ENCODE results near the gene MMP17.

MMP17 gene

DNA sequence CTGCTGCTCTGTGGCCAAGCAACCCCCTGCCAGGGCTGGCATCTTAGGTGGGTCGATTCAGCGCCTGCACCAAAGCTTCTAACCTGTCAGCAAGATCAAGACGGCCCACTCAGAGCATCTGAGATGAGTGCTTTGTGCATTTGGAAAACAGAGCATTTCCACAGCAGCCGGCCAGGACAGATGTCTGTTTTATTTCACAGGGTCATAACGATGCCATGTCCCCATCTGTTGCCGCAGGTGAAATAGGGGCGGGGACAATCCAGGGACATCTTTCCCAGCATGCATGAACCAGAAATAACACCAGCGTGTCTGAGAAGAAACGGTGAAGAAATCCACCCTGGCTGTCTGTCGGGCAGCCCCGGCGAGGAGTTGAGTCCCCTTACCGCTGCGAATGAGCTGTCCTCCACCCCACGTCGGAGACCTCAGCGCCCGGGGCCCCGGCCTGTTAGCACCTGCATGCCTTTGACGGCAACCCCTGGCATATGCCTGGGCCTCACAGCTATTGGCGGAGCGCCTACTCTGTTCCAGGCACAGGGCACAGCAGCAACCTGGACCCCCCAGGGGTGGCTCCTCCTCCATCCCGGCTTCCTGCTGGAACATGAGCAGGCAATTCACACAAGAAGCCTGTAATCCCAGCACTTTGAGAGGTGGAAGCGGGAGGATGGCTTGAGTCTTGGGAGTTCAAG lies 35.7 kb downstream of the MMP17 start:
- Histone ChIP-seq H3K4me3 (ENCODE audit: low read depth in 1 of 2, low read length in 2 of 2) (no peak overlapping the region), H3K36me3 (ENCODE audit: control insufficient read depth in 1 of 2, insufficient read depth in 2 of 2, low read length in 2 of 2) (no peaks in the 10 kb centered on the region), H3K9me3 (ENCODE audit: control insufficient read depth in 1 of 2, low read length in 2 of 2) (no peaks in the 10 kb centered on the region), H3K27ac (ENCODE audit: low read depth, low read length) (no peak overlapping the region), H3K9ac (ENCODE audit: low read depth in 1 of 2, low read length in 2 of 2) (no peak overlapping the region), H3K27me3 (ENCODE audit: control insufficient read depth in 1 of 2, insufficient read depth in 2 of 2, low read length in 2 of 2) (no peaks in the 10 kb centered on the region), H3K4me1 (ENCODE audit: control insufficient read depth in 1 of 2, insufficient read depth in 2 of 2, low read length in 2 of 2) (peaks cover 0 to 4% of the 10 kb centered on the region in 2 donors)

DNA sequence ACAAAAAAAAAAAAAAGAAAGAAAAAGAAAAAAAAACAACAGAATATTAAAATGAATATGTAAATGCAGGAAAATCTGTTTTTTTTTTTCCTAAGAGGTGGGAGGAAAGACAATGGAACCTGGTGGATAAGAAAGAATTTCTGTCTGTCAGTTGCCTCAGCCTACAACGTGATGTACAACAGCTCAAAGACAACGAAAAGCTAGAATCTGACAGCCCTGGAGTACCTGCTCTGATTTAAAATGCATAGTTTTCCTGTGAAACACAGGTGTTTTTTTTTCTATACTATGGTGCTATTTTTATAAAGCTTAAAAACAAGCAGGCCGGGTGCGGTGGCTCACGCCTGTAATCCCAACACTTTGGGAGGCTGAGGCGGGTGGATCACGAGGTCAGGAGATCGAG lies 36.3 kb downstream of the MMP17 start:
- no peaks in the 10 kb centered on the region for H3K9me3 ChIP-seq (ENCODE audit: control insufficient read depth in 1 of 2, low read length in 2 of 2)
- H3K4me3 ChIP-seq (ENCODE audit: low read depth in 1 of 2, low read length in 2 of 2): no peak overlapping the region
- no peaks in the 10 kb centered on the region for H3K27me3 ChIP-seq (ENCODE audit: control insufficient read depth in 1 of 2, insufficient read depth in 2 of 2, low read length in 2 of 2)
- peaks cover 0 to 4% of the 10 kb centered on the region in 2 donors for H3K4me1 ChIP-seq (ENCODE audit: control insufficient read depth in 1 of 2, insufficient read depth in 2 of 2, low read length in 2 of 2)
- H3K27ac ChIP-seq (ENCODE audit: low read depth, low read length): no peak overlapping the region
- H3K36me3 ChIP-seq (ENCODE audit: control insufficient read depth in 1 of 2, insufficient read depth in 2 of 2, low read length in 2 of 2): no peaks in the 10 kb centered on the region
- H3K9ac ChIP-seq (ENCODE audit: low read depth in 1 of 2, low read length in 2 of 2): no peak overlapping the region

DNA sequence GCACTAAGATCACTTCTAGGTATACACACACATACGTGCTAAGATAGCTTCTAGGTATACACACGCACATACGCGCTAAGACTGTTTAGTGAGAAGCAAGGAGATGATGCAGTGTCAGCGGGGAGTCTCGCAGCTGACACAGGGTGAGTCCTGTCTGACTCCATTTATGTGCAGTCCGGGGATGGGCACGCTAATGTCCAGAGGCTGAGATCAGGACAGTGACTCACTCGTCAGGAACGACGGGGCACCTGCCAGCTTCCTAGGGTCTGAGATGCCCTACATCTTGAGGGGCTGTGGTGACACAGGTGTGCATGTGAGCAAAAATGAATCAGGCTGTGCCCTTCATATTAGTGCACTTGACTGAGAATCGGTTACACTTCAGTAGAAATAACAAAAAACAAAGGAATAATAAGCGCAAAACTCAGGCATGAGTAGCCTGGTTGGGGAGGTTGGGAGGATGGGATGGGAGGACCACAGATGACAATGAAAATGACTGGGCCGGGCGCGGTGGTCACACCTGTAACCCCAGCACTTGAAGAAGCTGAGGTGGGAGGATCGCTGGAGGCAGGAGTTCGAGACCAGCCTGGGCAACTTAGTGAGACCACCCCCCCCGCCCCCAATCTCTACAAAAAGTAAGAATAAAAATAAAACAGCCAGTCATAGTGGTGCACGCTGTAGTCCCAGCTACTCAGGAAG lies 37.1 kb downstream of the MMP17 start:
- no peaks in the 10 kb centered on the region for H3K36me3 ChIP-seq (ENCODE audit: control insufficient read depth in 1 of 2, insufficient read depth in 2 of 2, low read length in 2 of 2)
- H3K4me1 ChIP-seq (ENCODE audit: control insufficient read depth in 1 of 2, insufficient read depth in 2 of 2, low read length in 2 of 2): peaks cover 0 to 4% of the 10 kb centered on the region in 2 donors
- H3K9ac ChIP-seq (ENCODE audit: low read depth in 1 of 2, low read length in 2 of 2): no peak overlapping the region
- H3K4me3 ChIP-seq (ENCODE audit: low read depth in 1 of 2, low read length in 2 of 2): no peak overlapping the region
- no peak overlapping the region for H3K27ac ChIP-seq (ENCODE audit: low read depth, low read length)
- H3K9me3 ChIP-seq (ENCODE audit: control insufficient read depth in 1 of 2, low read length in 2 of 2): no peaks in the 10 kb centered on the region
- H3K27me3 ChIP-seq (ENCODE audit: control insufficient read depth in 1 of 2, insufficient read depth in 2 of 2, low read length in 2 of 2): no peaks in the 10 kb centered on the region

- no peak overlapping the region for H3K9ac ChIP-seq (ENCODE audit: low read depth in 1 of 2, low read length in 2 of 2)
- H3K27me3 ChIP-seq (ENCODE audit: control insufficient read depth in 1 of 2, insufficient read depth in 2 of 2, low read length in 2 of 2): no peaks in the 10 kb centered on the region
- H3K9me3 ChIP-seq (ENCODE audit: control insufficient read depth in 1 of 2, low read length in 2 of 2): no peaks in the 10 kb centered on the region
- H3K4me1 ChIP-seq (ENCODE audit: control insufficient read depth in 1 of 2, insufficient read depth in 2 of 2, low read length in 2 of 2): no peaks in the 10 kb centered on the region
- no peak overlapping the region for H3K27ac ChIP-seq (ENCODE audit: low read depth, low read length)
- no peaks in the 10 kb centered on the region for H3K36me3 ChIP-seq (ENCODE audit: control insufficient read depth in 1 of 2, insufficient read depth in 2 of 2, low read length in 2 of 2)
- no peak overlapping the region for H3K4me3 ChIP-seq (ENCODE audit: low read depth in 1 of 2, low read length in 2 of 2)
Measured at GRCh38 chr12:131867471-131867870, 39.3 kb downstream of the MMP17 start.

DNA sequence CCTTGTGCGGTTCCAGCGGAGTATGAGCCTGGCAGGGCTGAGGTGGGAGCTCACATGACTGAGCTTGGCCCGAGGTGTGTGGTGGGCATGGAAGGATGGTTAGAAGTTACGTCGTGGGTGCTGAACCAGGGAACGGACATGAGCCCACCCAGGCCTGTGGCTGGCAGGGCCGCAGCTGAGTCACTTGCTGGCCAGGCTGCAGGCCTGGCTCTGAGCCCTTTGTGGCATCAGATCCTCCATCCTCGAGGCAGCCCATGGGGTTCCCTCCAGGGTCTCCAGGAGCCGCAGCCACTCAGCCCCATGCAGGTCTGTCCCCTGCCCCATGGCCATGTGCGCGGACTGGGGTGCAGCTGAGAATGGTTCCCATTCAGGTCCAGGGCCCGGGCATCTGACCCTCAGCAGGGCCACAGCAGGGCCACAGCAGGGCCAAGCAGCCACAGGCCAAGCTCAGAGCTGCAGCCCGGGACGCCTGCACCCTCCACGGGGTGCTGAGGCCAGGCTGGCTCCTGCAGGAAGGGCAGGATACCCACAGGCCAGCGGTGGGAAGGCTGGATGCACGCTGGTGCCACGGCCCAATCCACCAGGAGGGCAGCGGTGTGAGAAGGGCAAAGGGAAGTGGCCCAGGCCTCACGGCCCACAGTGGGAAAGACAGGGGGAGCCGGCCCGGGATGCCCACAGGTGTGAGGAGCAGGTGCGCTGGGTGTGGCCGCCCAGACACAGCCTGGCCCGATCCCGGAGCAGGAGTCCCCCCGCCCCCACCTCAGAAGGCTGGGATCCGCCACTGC lies 39.9 kb downstream of the MMP17 start:
- Histone ChIP-seq H3K9me3 (ENCODE audit: control insufficient read depth in 1 of 2, low read length in 2 of 2) (no peaks in the 10 kb centered on the region), H3K4me3 (ENCODE audit: low read depth in 1 of 2, low read length in 2 of 2) (no peak overlapping the region), H3K4me1 (ENCODE audit: control insufficient read depth in 1 of 2, insufficient read depth in 2 of 2, low read length in 2 of 2) (no peaks in the 10 kb centered on the region), H3K27me3 (ENCODE audit: control insufficient read depth in 1 of 2, insufficient read depth in 2 of 2, low read length in 2 of 2) (no peaks in the 10 kb centered on the region), H3K27ac (ENCODE audit: low read depth, low read length) (no peak overlapping the region), H3K9ac (ENCODE audit: low read depth in 1 of 2, low read length in 2 of 2) (no peak overlapping the region), H3K36me3 (ENCODE audit: control insufficient read depth in 1 of 2, insufficient read depth in 2 of 2, low read length in 2 of 2) (no peaks in the 10 kb centered on the region)

DNA sequence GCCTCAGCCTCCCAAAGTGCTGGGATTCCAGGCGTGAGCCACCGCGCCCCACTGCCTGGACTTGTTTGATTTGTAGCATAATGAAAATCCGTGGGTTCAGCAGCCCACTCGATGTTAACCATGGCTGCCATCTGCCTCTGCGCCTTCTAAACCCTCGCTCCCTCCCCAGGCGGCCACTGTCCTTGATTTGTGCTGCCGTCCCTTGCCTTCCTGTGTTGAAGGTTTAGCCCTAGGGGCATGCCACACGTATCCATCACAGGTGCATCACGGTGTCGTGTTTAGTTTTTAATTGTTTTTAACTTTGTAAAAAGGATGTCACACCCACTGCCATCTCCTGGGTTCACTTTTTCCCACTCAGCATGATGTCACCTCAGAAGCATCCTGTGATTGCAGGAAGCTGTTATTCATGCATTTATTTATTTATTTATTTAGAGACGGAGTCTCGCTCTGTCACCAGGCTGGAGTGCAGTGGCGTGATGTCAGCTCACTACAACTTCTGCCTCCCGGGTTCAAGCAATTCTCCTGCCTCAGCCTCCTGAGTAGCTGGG lies 41.8 kb downstream of the MMP17 start:
- Histone ChIP-seq H3K27me3 (ENCODE audit: control insufficient read depth in 1 of 2, insufficient read depth in 2 of 2, low read length in 2 of 2) (no peaks in the 10 kb centered on the region), H3K4me1 (ENCODE audit: control insufficient read depth in 1 of 2, insufficient read depth in 2 of 2, low read length in 2 of 2) (no peaks in the 10 kb centered on the region), H3K9me3 (ENCODE audit: control insufficient read depth in 1 of 2, low read length in 2 of 2) (no peaks in the 10 kb centered on the region), H3K27ac (ENCODE audit: low read depth, low read length) (no peak overlapping the region), H3K36me3 (ENCODE audit: control insufficient read depth in 1 of 2, insufficient read depth in 2 of 2, low read length in 2 of 2) (no peaks in the 10 kb centered on the region), H3K4me3 (ENCODE audit: low read depth in 1 of 2, low read length in 2 of 2) (no peak overlapping the region), H3K9ac (ENCODE audit: low read depth in 1 of 2, low read length in 2 of 2) (no peak overlapping the region)

DNA sequence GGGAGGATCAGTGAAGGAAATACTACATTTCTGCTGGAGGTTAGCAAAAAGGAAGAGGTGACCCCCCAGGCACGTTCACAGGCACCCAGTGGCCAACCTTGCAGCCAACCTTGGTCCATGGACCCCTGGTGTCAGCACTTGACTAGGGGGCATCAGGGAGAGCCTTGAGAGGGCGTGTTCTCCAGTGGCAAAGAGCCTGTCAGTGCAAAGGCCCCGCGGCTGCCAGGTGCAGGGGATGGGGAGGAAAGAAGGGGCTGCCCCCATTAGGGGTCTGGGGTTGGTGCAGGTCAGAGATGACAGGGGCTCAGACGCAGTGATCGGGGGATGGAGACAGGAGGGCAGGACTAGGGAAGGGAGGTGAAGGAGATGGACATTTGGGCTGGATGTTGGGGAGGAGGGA lies 43.5 kb downstream of the MMP17 start:
- H3K36me3 ChIP-seq (ENCODE audit: control insufficient read depth in 1 of 2, insufficient read depth in 2 of 2, low read length in 2 of 2): no peaks in the 10 kb centered on the region
- H3K4me3 ChIP-seq (ENCODE audit: low read depth in 1 of 2, low read length in 2 of 2): no peak overlapping the region
- H3K4me1 ChIP-seq (ENCODE audit: control insufficient read depth in 1 of 2, insufficient read depth in 2 of 2, low read length in 2 of 2): no peaks in the 10 kb centered on the region
- H3K27me3 ChIP-seq (ENCODE audit: control insufficient read depth in 1 of 2, insufficient read depth in 2 of 2, low read length in 2 of 2): no peaks in the 10 kb centered on the region
- H3K9me3 ChIP-seq (ENCODE audit: control insufficient read depth in 1 of 2, low read length in 2 of 2): no peaks in the 10 kb centered on the region
- no peak overlapping the region for H3K9ac ChIP-seq (ENCODE audit: low read depth in 1 of 2, low read length in 2 of 2)
- no peak overlapping the region for H3K27ac ChIP-seq (ENCODE audit: low read depth, low read length)

- Histone ChIP-seq H3K27me3 (ENCODE audit: control insufficient read depth in 1 of 2, insufficient read depth in 2 of 2, low read length in 2 of 2) (no peaks in the 10 kb centered on the region), H3K9ac (ENCODE audit: low read depth in 1 of 2, low read length in 2 of 2) (no peak overlapping the region), H3K36me3 (ENCODE audit: control insufficient read depth in 1 of 2, insufficient read depth in 2 of 2, low read length in 2 of 2) (no peaks in the 10 kb centered on the region), H3K9me3 (ENCODE audit: control insufficient read depth in 1 of 2, low read length in 2 of 2) (no peaks in the 10 kb centered on the region), H3K4me1 (ENCODE audit: control insufficient read depth in 1 of 2, insufficient read depth in 2 of 2, low read length in 2 of 2) (no peaks in the 10 kb centered on the region), H3K4me3 (ENCODE audit: low read depth in 1 of 2, low read length in 2 of 2) (no peak overlapping the region), H3K27ac (ENCODE audit: low read depth, low read length) (no peak overlapping the region)
Measured at GRCh38 chr12:131872154-131873051, 44.2 kb downstream of the MMP17 start.

DNA sequence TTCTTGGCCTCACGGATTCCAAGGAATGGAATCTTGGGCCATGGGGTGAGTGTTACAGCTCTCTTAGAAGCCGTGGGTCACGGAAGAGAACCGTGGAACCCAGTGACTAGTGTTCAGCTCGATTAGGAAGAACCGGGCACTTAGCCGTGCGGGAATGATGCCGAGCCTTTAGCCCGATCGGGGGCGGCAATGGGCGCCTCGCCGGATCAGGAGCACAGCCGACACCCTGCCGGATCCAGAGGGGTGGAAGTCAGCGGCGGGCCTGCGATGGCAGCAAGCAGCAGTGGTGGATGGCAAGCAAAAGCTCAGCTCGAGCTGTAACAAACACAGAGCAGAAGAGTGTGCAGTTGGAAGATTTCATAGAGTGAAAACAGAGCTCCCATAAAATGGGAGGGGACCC lies 45.1 kb downstream of the MMP17 start:
- Histone ChIP-seq H3K4me1 (ENCODE audit: control insufficient read depth in 1 of 2, insufficient read depth in 2 of 2, low read length in 2 of 2) (no peaks in the 10 kb centered on the region), H3K9ac (ENCODE audit: low read depth in 1 of 2, low read length in 2 of 2) (no peak overlapping the region), H3K9me3 (ENCODE audit: control insufficient read depth in 1 of 2, low read length in 2 of 2) (no peaks in the 10 kb centered on the region), H3K4me3 (ENCODE audit: low read depth in 1 of 2, low read length in 2 of 2) (no peak overlapping the region), H3K27ac (ENCODE audit: low read depth, low read length) (no peak overlapping the region), H3K36me3 (ENCODE audit: control insufficient read depth in 1 of 2, insufficient read depth in 2 of 2, low read length in 2 of 2) (no peaks in the 10 kb centered on the region), H3K27me3 (ENCODE audit: control insufficient read depth in 1 of 2, insufficient read depth in 2 of 2, low read length in 2 of 2) (no peaks in the 10 kb centered on the region)

Data from duodenal mucosa (tissue), 2 donors.